Natural killer cell (primary cell): ENCODE results near the gene PPP1R2. TPM values are rescaled to one million over a fixed set of nuclear protein-coding genes. Genes with fewer than 3 reads are reported as not detected.

Experiments
- ATAC-seq, 3 donors: fragments of 150-1000 bp in 2 of 3; fragments of 200-7000 bp in 1 of 3; cut with Tn5 transposase; 1 replicate in 1 of 3; 2 replicates in 2 of 3; pipeline ENCODE4 v1.10.0; 2021; ENCODE audit warnings: mild to moderate bottlenecking in 2 of 3, moderate library complexity in 2 of 3
- DNase-seq, 2 donors: peaks; one replicate each; pipeline versions ENCODE4 v3.0.0 to v3.0.0-alpha.2; 2013 to 2021; ENCODE audit warnings: mixed read lengths in 1 of 2
- H3K27ac ChIP-seq: one replicate; pipeline ENCODE4 v1.5.1; 2013; ENCODE audit warnings: mild to moderate bottlenecking, low read length
- H3K27me3 ChIP-seq: one replicate; pipeline ENCODE4 v1.6.1; 2013; ENCODE audit warnings: low read length; ENCODE audit not compliant: control insufficient read depth, insufficient read depth
- H3K36me3 ChIP-seq: one replicate; pipeline ENCODE4 v1.6.1; 2013; ENCODE audit warnings: low read length; ENCODE audit not compliant: control insufficient read depth, insufficient read depth
- H3K4me1 ChIP-seq: one replicate; pipeline ENCODE4 v1.6.1; 2013; ENCODE audit warnings: low read length; ENCODE audit not compliant: control insufficient read depth, insufficient read depth
- H3K4me3 ChIP-seq: one replicate; pipeline ENCODE4 v1.5.1; 2013; ENCODE audit warnings: low read length
- H3K9me3 ChIP-seq: one replicate; pipeline ENCODE4 v1.6.1; 2013; ENCODE audit warnings: low read length; ENCODE audit not compliant: control insufficient read depth, insufficient read depth
- H3K27ac Mint-ChIP-seq, 2 donors: one replicate each; pipeline ENCODE4 v1.8.0; 2022; ENCODE audit warnings: mild to moderate bottlenecking in 2 of 2, mixed read lengths in 2 of 2, moderate library complexity in 1 of 2
- H3K27me3 Mint-ChIP-seq, 2 donors: one replicate each; pipeline ENCODE4 v1.8.0; 2022; ENCODE audit warnings: low read depth in 2 of 2, mixed read lengths in 2 of 2
- H3K36me3 Mint-ChIP-seq: one replicate; pipeline ENCODE4 v1.8.0; 2022; ENCODE audit warnings: mixed read lengths
- H3K4me1 Mint-ChIP-seq, 2 donors: one replicate each; pipeline ENCODE4 v1.8.0; 2022; ENCODE audit warnings: mixed read lengths in 2 of 2
- H3K4me3 Mint-ChIP-seq: one replicate; pipeline ENCODE4 v1.8.0; 2022; ENCODE audit warnings: mild to moderate bottlenecking, moderate library complexity, mixed read lengths
- H3K9me3 Mint-ChIP-seq, 2 donors: one replicate each; pipeline ENCODE4 v1.8.0; 2022; ENCODE audit warnings: mixed read lengths in 2 of 2
- CTCF ChIP-seq: fragments of 200-600 bp; IDR thresholded peaks from one replicate; pipeline ENCODE4 v1.8.0; 2022; ENCODE audit warnings: antibody characterized with exemption
- WGBS: methylation state at CpG from one replicate; pipeline ENCODE4 v1.1.7; 2013; ENCODE audit warnings: missing lambda C conversion rate; ENCODE audit not compliant: insufficient coverage; 5-methylcytosine and 5-hydroxymethylcytosine counted together
- intact Hi-C: fragments of 100-400 bp; cut with micrococcal nuclease; formaldehyde crosslinking; loops from one replicate; pipeline ENCODE4 v1.14.2; 2022
- total RNA-seq, 4 donors: library from RNA; stranded (reverse); fragments of 120-200 nt in 1 of 4; gene quantifications; one replicate each; pipeline versions ENCODE4 v1.2.3 to v1.2.4, GENCODE V29; 2013 to 2022

The PPP1R2 gene
- total RNA-seq, 3 donors from 2014 or later (not counting 1 experiment from before 2014, with no cell fraction given): 89.8 to 97.3 (median 89.9) TPM

GRCh38 chr3:195570912-195571311 is 27.8 kb upstream of the PPP1R2 start:
- 92% methylated on average over 9 of the region's 9 CpGs for WGBS
- TF ChIP-seq CTCF: no peak
- Mint-ChIP-seq H3K27ac (no peak overlapping the region), H3K4me3 (no peak overlapping the region), H3K9me3 (no peaks in the 10 kb centered on the region), H3K36me3 (no peaks in the 10 kb centered on the region), H3K4me1 (peaks cover 0 to 9% of the 10 kb centered on the region in 2 donors), H3K27me3 (peaks cover 5 to 7% of the 10 kb centered on the region in 2 donors)
- H3K27me3 ChIP-seq: no peaks in the 10 kb centered on the region
- no peaks in the 10 kb centered on the region for H3K4me1 ChIP-seq
- no peak overlapping the region for H3K27ac ChIP-seq
- no peak for DNase-seq
- ATAC-seq: no peak
- no peaks in the 10 kb centered on the region for H3K36me3 ChIP-seq
- no peak overlapping the region for H3K4me3 ChIP-seq
- intact Hi-C loops: no loop called here
- H3K9me3 ChIP-seq: no peaks in the 10 kb centered on the region

GRCh38 chr3:195570344-195570743 is 27.2 kb upstream of the PPP1R2 start:
- H3K4me1 Mint-ChIP-seq: peaks cover 0 to 9% of the 10 kb centered on the region in 2 donors
- TF ChIP-seq CTCF: no peak
- H3K27me3 Mint-ChIP-seq: peaks cover 5 to 7% of the 10 kb centered on the region in 2 donors
- WGBS: 78% methylated on average over 3 of the region's 6 CpGs
- no peaks in the 10 kb centered on the region for H3K36me3 ChIP-seq
- no peak overlapping the region for H3K27ac ChIP-seq
- H3K27ac Mint-ChIP-seq: no peak overlapping the region
- H3K9me3 ChIP-seq: no peaks in the 10 kb centered on the region
- no peaks in the 10 kb centered on the region for H3K4me1 ChIP-seq
- no peak overlapping the region for H3K4me3 ChIP-seq
- intact Hi-C loops: no loop called here
- H3K27me3 ChIP-seq: no peaks in the 10 kb centered on the region
- DNase-seq (no peak), ATAC-seq (no peak)
- no peaks in the 10 kb centered on the region for H3K9me3 Mint-ChIP-seq
- no peaks in the 10 kb centered on the region for H3K36me3 Mint-ChIP-seq
- no peak overlapping the region for H3K4me3 Mint-ChIP-seq

GRCh38 chr3:195568630-195569029 is 25.5 kb upstream of the PPP1R2 start:
- no peak for DNase-seq
- Mint-ChIP-seq H3K36me3 (no peaks in the 10 kb centered on the region), H3K27me3 (peaks cover 5 to 7% of the 10 kb centered on the region in 2 donors), H3K9me3 (no peaks in the 10 kb centered on the region), H3K4me3 (no peak overlapping the region), H3K27ac (no peak overlapping the region), H3K4me1 (peaks cover 0 to 9% of the 10 kb centered on the region in 2 donors)
- Histone ChIP-seq H3K4me1 (no peaks in the 10 kb centered on the region), H3K36me3 (no peaks in the 10 kb centered on the region), H3K27me3 (no peaks in the 10 kb centered on the region), H3K4me3 (no peak overlapping the region), H3K27ac (no peak overlapping the region), H3K9me3 (no peaks in the 10 kb centered on the region)
- WGBS: 68% methylated on average over 5 of the region's 5 CpGs
- no peak for ATAC-seq
- TF ChIP-seq CTCF: no peak
- intact Hi-C loops: no loop called here

GRCh38 chr3:195566797-195567196 is 23.7 kb upstream of the PPP1R2 start:
- no peak overlapping the region for H3K4me3 Mint-ChIP-seq
- Histone ChIP-seq H3K4me1 (no peaks in the 10 kb centered on the region), H3K36me3 (no peaks in the 10 kb centered on the region), H3K9me3 (no peaks in the 10 kb centered on the region), H3K27ac (no peak overlapping the region), H3K27me3 (no peaks in the 10 kb centered on the region), H3K4me3 (no peak overlapping the region)
- H3K27me3 Mint-ChIP-seq: peaks cover 5 to 7% of the 10 kb centered on the region in 2 donors
- ATAC-seq: no peak
- H3K9me3 Mint-ChIP-seq: no peaks in the 10 kb centered on the region
- H3K36me3 Mint-ChIP-seq: no peaks in the 10 kb centered on the region
- peaks cover 0 to 9% of the 10 kb centered on the region in 2 donors for H3K4me1 Mint-ChIP-seq
- no peak for TF ChIP-seq CTCF
- DNase-seq: no peak
- WGBS: 83% methylated on average over 3 of the region's 6 CpGs
- intact Hi-C loops: no loop called here
- H3K27ac Mint-ChIP-seq: no peak overlapping the region
